ENCODE measurements around the gene ABCC3.

Gene ABCC3

GRCh38 chr17:50649042-50649908, 14.6 kb downstream of the ABCC3 start:
- DNase-seq = no peak

GRCh38 chr17:50651661-50652060, 17.0 kb downstream of the ABCC3 start:
- no peak for DNase-seq

GRCh38 chr17:50653738-50654137, 19.1 kb downstream of the ABCC3 start:
- no peak for DNase-seq

- no peak for DNase-seq
Measured at GRCh38 chr17:50656509-50656908, 21.8 kb downstream of the ABCC3 start.

- DNase-seq = no peak
Measured at GRCh38 chr17:50657054-50657453, 22.4 kb downstream of the ABCC3 start.

GRCh38 chr17:50657627-50658026, 22.9 kb downstream of the ABCC3 start:
- no peak for DNase-seq

- DNase-seq = no peak
Measured at GRCh38 chr17:50658616-50659015, 23.9 kb downstream of the ABCC3 start.

- no peak for DNase-seq
Measured at GRCh38 chr17:50659179-50659578, 24.5 kb downstream of the ABCC3 start.

GRCh38 chr17:50660042-50660886, 25.6 kb downstream of the ABCC3 start:
- peak; percentile 39 for DNase-seq

GRCh38 chr17:50660887-50661345, 26.2 kb downstream of the ABCC3 start:
- no peak for DNase-seq

- DNase-seq = no peak
Measured at GRCh38 chr17:50661348-50661747, 26.7 kb downstream of the ABCC3 start.

GRCh38 chr17:50661795-50662391, 27.2 kb downstream of the ABCC3 start:
- DNase-seq = no peak

- DNase-seq = no peak
Measured at GRCh38 chr17:50662632-50663225, 28.0 kb downstream of the ABCC3 start.

- no peak for DNase-seq
Measured at GRCh38 chr17:50663812-50664374, 29.2 kb downstream of the ABCC3 start.

- DNase-seq = no peak
Measured at GRCh38 chr17:50664788-50665458, 30.2 kb downstream of the ABCC3 start.

GRCh38 chr17:50665838-50666237, 31.2 kb downstream of the ABCC3 start:
- no peak for DNase-seq

- no peak for DNase-seq
Measured at GRCh38 chr17:50666316-50666715, 31.6 kb downstream of the ABCC3 start.

- no peak for DNase-seq
Measured at GRCh38 chr17:50667259-50668024, 32.8 kb downstream of the ABCC3 start.

- no peak for DNase-seq
Measured at GRCh38 chr17:50668025-50668837, 33.5 kb downstream of the ABCC3 start.

GRCh38 chr17:50668838-50669581, 34.3 kb downstream of the ABCC3 start:
- DNase-seq = no peak

All from NCI-H1092 treated with DMSO at 0.1 percent for 48 hours (cell line).